ENCODE data around the gene ARHGEF9.
"Not testable (repeated sequence)": the region's sequence is repeated elsewhere in the genome, so short reads cannot be mapped to it uniquely, and the experiment has no call there.

DNA sequence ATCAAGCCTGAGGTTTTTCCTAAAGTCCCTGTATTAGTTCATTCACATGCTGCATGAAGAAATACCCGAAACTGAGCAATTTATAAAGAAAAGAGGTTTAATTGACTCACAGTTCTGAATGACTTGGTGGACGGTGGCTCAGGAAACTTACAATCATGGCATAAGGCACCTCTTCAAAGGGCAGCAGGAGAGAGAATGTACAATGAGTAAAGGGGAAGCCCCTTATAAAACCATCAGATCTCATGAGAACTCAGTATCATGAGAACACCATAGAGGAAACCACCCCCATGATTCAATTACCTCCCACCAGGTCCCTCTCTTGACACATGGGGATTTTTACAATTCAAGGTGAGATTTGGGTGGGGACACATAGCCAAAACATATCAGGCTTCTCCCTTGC lies 10.4 kb upstream of the ARHGEF9 start:
- TF ChIP-seq, protein P1, sequence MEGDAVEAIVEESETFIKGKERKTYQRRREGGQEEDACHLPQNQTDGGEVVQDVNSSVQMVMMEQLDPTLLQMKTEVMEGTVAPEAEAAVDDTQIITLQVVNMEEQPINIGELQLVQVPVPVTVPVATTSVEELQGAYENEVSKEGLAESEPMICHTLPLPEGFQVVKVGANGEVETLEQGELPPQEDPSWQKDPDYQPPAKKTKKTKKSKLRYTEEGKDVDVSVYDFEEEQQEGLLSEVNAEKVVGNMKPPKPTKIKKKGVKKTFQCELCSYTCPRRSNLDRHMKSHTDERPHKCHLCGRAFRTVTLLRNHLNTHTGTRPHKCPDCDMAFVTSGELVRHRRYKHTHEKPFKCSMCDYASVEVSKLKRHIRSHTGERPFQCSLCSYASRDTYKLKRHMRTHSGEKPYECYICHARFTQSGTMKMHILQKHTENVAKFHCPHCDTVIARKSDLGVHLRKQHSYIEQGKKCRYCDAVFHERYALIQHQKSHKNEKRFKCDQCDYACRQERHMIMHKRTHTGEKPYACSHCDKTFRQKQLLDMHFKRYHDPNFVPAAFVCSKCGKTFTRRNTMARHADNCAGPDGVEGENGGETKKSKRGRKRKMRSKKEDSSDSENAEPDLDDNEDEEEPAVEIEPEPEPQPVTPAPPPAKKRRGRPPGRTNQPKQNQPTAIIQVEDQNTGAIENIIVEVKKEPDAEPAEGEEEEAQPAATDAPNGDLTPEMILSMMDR (IDR thresholded peaks at IDR 0.05), result not testable (repeated sequence)
- TF ChIP-seq EP300 (IDR thresholded peaks at IDR 0.05), result not testable (repeated sequence)

Data from suprapubic skin (tissue), 3 donors.